DOHH2 (cell line): ENCODE measurements around the gene CHRND.

ENCODE experiments used
- H3F3A ChIP-seq: fragments of 200-600 bp; sonication (generic), shearing (Covaris generic); 2 replicates; pipeline ENCODE4 v1.6.0; 2016; ENCODE audit warnings: antibody characterized with exemption, mild to moderate bottlenecking; ENCODE audit not compliant: control insufficient read depth, insufficient read depth
- H3K27ac ChIP-seq: fragments of 200-600 bp; sonication (generic); 2 replicates; pipeline ENCODE4 v1.5.1; 2014; ENCODE audit warnings: low read depth, mild to moderate bottlenecking, low read length, moderate library complexity
- H3K27me3 ChIP-seq: fragments of 200-600 bp; sonication (generic); 2 replicates; pipeline ENCODE4 v1.6.1; 2014; ENCODE audit warnings: mild to moderate bottlenecking, low read length, mixed read lengths; ENCODE audit not compliant: control insufficient read depth
- H3K36me3 ChIP-seq: fragments of 200-600 bp; sonication (generic); 2 replicates; pipeline ENCODE4 v1.6.1; 2014; ENCODE audit warnings: mild to moderate bottlenecking, low read length, moderate library complexity, mixed read lengths; ENCODE audit not compliant: control insufficient read depth
- H3K4me1 ChIP-seq: fragments of 200-600 bp; sonication (generic); 2 replicates; pipeline ENCODE4 v1.6.1; 2014; ENCODE audit warnings: mild to moderate bottlenecking, low read length, mixed read lengths; ENCODE audit not compliant: control insufficient read depth
- H3K4me2 ChIP-seq: fragments of 200-600 bp; sonication (generic); 2 replicates; pipeline ENCODE4 v1.6.0; 2014; ENCODE audit warnings: mild to moderate bottlenecking, low read length, moderate library complexity
- H3K4me3 ChIP-seq: fragments of 200-600 bp; sonication (generic); 2 replicates; pipeline ENCODE4 v1.5.1; 2014; ENCODE audit warnings: mild to moderate bottlenecking, low read length, mixed read lengths
- H3K79me2 ChIP-seq: fragments of 200-600 bp; sonication (generic); 2 replicates; pipeline ENCODE4 v1.6.1; 2014; ENCODE audit warnings: mild to moderate bottlenecking, low read length, mixed read lengths; ENCODE audit not compliant: control insufficient read depth
- H3K9me2 ChIP-seq: fragments of 200-600 bp; sonication (generic); replicated peaks from 2 replicates; pipeline ENCODE4 v1.6.1; 2014; ENCODE audit warnings: mild to moderate bottlenecking, low read length, mixed read lengths; ENCODE audit not compliant: control insufficient read depth
- H3K9me3 ChIP-seq: fragments of 200-600 bp; sonication (generic); 2 replicates; pipeline ENCODE4 v1.6.1; 2014; ENCODE audit warnings: antibody characterized with exemption, low read length, mixed read lengths; ENCODE audit not compliant: control insufficient read depth, insufficient read depth
- H4K20me1 ChIP-seq: fragments of 200-600 bp; sonication (generic); 2 replicates; pipeline ENCODE4 v1.6.0; 2014; ENCODE audit warnings: low read depth, mild to moderate bottlenecking, antibody characterized with exemption, low read length, moderate library complexity; ENCODE audit not compliant: control insufficient read depth, insufficient read depth
- CTCF ChIP-seq: fragments of 200-600 bp; sonication (generic); IDR thresholded peaks from one replicate; pipeline ENCODE4 v1.5.1; 2014; ENCODE audit warnings: antibody characterized with exemption, mild to moderate bottlenecking, low read depth, low read length; ENCODE audit not compliant: poor library complexity, severe bottlenecking
- EZH2phosphoT487 ChIP-seq: fragments of 200-600 bp; sonication (generic); IDR thresholded peaks from 2 replicates; pipeline ENCODE4 v1.6.1; 2017; ENCODE audit warnings: borderline replicate concordance, mild to moderate bottlenecking, antibody characterized with exemption, low read length, moderate library complexity, mixed read lengths

Gene CHRND

DNA sequence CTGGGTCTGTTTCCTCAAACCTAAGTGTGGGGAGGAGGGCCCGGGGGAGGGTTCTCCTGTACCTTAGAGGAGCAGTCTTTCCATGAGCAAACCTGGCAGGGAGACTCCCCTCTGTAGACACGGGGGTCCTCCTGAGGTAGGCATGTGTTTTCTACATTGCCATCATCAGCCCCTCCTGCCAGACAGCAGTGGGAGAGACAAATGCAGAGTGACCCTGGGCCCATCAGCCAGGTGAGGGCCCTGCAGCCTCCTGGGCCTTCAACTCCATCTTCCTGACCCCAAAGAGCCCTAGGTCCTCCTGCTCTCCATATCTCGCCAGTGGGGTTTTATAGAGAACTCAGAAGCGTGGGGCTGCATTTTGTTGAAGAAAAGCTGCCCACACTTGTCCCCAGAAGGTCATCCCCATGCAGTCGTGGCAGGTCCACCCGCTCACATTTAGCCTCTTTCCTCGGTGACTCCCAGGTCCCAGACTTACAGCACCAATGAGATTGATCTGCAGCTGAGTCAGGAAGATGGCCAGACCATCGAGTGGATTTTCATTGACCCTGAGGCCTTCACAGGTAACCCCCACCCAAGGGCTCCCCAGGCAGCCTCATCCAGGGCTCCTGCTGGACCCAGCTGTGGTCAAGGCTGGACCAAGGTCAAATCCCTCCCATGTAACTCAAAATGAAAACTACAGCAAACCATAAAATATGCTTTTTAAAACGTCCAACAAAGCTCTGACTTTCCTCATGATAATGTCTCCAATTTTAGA lies 16.2 kb downstream of the CHRND start:
- Histone ChIP-seq H4K20me1 (no peaks in the 10 kb centered on the region; the same call in 1 of the 2 replicates), H3K27ac (no peak overlapping the region), H3K4me2 (no peak overlapping the region), H3K9me2 (no peaks in the 10 kb centered on the region), H3K79me2 (peaks cover 19% of the 10 kb centered on the region), H3K36me3 (peaks cover 17% of the 10 kb centered on the region), H3K4me3 (no peak overlapping the region), H3K27me3 (no peaks in the 10 kb centered on the region), H3K4me1 (peaks cover 11% of the 10 kb centered on the region), H3F3A (no peaks in the 10 kb centered on the region), H3K9me3 (no peaks in the 10 kb centered on the region)
- TF ChIP-seq EZH2phosphoT487 (no peak), CTCF (no peak)

DNA sequence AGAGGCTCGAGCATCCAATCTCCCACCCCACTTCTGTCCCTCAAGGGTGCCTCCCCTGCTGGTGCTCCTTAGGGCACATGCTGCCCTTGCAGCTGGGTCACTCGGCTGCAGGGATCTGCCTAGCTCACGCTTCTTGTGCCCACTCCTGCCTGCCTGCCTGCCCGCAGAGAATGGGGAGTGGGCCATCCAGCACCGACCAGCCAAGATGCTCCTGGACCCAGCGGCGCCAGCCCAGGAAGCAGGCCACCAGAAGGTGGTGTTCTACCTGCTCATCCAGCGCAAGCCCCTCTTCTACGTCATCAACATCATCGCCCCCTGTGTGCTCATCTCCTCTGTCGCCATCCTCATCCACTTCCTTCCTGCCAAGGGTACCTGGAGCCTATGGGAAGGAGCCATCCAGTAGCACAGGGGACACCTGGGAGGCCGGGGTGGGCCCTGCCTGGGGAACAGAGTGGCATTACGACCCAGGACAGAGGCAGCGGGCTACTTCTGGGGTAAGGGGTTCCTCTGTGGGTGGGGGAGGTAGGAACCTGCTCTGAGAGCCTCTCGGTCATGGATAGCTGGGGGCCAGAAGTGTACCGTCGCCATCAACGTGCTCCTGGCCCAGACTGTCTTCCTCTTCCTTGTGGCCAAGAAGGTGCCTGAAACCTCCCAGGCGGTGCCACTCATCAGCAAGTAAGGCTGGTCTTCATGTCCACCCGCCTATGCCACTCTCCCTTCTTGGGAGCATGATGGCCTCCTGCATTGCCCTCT lies 16.9 kb downstream of the CHRND start:
- no peaks in the 10 kb centered on the region for H3F3A ChIP-seq
- no peaks in the 10 kb centered on the region for H3K9me2 ChIP-seq
- no peaks in the 10 kb centered on the region for H3K9me3 ChIP-seq
- H3K4me3 ChIP-seq, result no peak overlapping the region
- no peak overlapping the region for H3K4me2 ChIP-seq
- TF ChIP-seq CTCF, result no peak
- no peak for TF ChIP-seq EZH2phosphoT487
- peaks cover 25% of the 10 kb centered on the region for H3K36me3 ChIP-seq
- H3K27me3 ChIP-seq, result no peaks in the 10 kb centered on the region
- peaks cover 15% of the 10 kb centered on the region; the same call in 1 of the 2 replicates for H3K4me1 ChIP-seq
- H3K27ac ChIP-seq, result no peak overlapping the region
- H4K20me1 ChIP-seq, result peaks cover 3% of the 10 kb centered on the region; the same call in 1 of the 2 replicates
- H3K79me2 ChIP-seq, result peaks cover 27% of the 10 kb centered on the region

- no peaks in the 10 kb centered on the region for H3F3A ChIP-seq
Measured at GRCh38 chr2:232543491-232543890, 17.5 kb downstream of the CHRND start.

More at GRCh38 chr2:232543491-232543890, 17.5 kb downstream of the CHRND start:
- H3K4me1 ChIP-seq, result peaks cover 17% of the 10 kb centered on the region; the same call in 1 of the 2 replicates
- H3K27me3 ChIP-seq, result no peaks in the 10 kb centered on the region
- H3K4me2 ChIP-seq, result no peak overlapping the region
- H3K36me3 ChIP-seq, result peaks cover 31% of the 10 kb centered on the region
- H3K9me3 ChIP-seq, result no peaks in the 10 kb centered on the region
- no peak overlapping the region for H3K27ac ChIP-seq
- peaks cover 3% of the 10 kb centered on the region; the same call in 1 of the 2 replicates for H4K20me1 ChIP-seq
- TF ChIP-seq EZH2phosphoT487 (no peak), CTCF (no peak)
- no peaks in the 10 kb centered on the region for H3K9me2 ChIP-seq
- no peak overlapping the region for H3K4me3 ChIP-seq
- H3K79me2 ChIP-seq, result peaks cover 33% of the 10 kb centered on the region
